Transverse colon (tissue), 4 donors: ENCODE results near the gene LYRM9. TPM values are rescaled to one million over a fixed set of nuclear protein-coding genes. Genes with fewer than 3 reads are reported as not detected.

Experiments
- DNase-seq: peaks from one replicate; pipeline ENCODE4 v3.0.0-alpha.2; 2019
- H3K27ac ChIP-seq, 4 donors: fragments of 200-600 bp; sonication (generic); 2 replicates each; pipeline ENCODE4 v1.5.1; 2016 to 2018; ENCODE audit warnings: inconsistent platforms in 4 of 4
- H3K27me3 ChIP-seq: fragments of 200-600 bp; sonication (generic); 2 replicates; pipeline ENCODE4 v1.5.1; 2017; ENCODE audit warnings: inconsistent platforms
- H3K36me3 ChIP-seq, 4 donors: fragments of 200-600 bp; sonication (generic); 2 replicates each; pipeline ENCODE4 v1.5.1; 2017 to 2019; ENCODE audit warnings: inconsistent platforms in 4 of 4
- H3K4me1 ChIP-seq, 4 donors: fragments of 200-600 bp; sonication (generic); 2 replicates each; pipeline ENCODE4 v1.5.1; 2017 to 2020; ENCODE audit warnings: inconsistent platforms in 4 of 4
- H3K4me3 ChIP-seq, 4 donors: fragments of 200-600 bp; sonication (generic); 1 replicate in 1 of 4; 2 replicates in 3 of 4; pipeline versions ENCODE4 v1.5.1 to v1.6.1; 2017 to 2019; ENCODE audit warnings: inconsistent platforms in 4 of 4
- H3K9me3 ChIP-seq, 2 donors: fragments of 200-600 bp; sonication (generic); 2 replicates each; pipeline ENCODE4 v1.5.1; 2017 to 2019; ENCODE audit warnings: inconsistent platforms in 2 of 2
- CTCF ChIP-seq, 5 experiments: fragments of 200-600 bp in 3 of 5; fragments of 450-650 bp in 2 of 5; sonication (generic) in 3 of 5; IDR thresholded peaks; 1 replicate in 2 of 5; 2 replicates in 3 of 5; pipeline ENCODE4 v1.5.1; 2016 to 2017; ENCODE audit warnings: antibody characterized with exemption in 5 of 5, inconsistent platforms in 3 of 5, mild to moderate bottlenecking in 2 of 5, moderate library complexity in 1 of 5
- EP300 ChIP-seq: sonication (generic); formaldehyde crosslinking; IDR thresholded peaks from one replicate; pipeline ENCODE4 v1.6.1; 2017; ENCODE audit warnings: antibody characterized with exemption, low read depth
- POLR2A ChIP-seq: fragments of 450-650 bp; IDR thresholded peaks from one replicate; pipeline ENCODE4 v1.6.1; 2016; ENCODE audit warnings: antibody characterized with exemption, mild to moderate bottlenecking, moderate library complexity
- POLR2AphosphoS5 ChIP-seq, 3 donors: sonication (generic); formaldehyde crosslinking; IDR thresholded peaks; one replicate each; pipeline ENCODE4 v1.6.1; 2016; ENCODE audit warnings: antibody characterized with exemption in 3 of 3
- WGBS, 2 donors: methylation state at CpG; one replicate each; pipeline ENCODE4 v1.1.5; 2018; ENCODE audit warnings: low coverage in 1 of 2; 5-methylcytosine and 5-hydroxymethylcytosine counted together
- in situ Hi-C, 4 donors: fragments of 200-750 bp; cut with MboI; loops; one replicate each; pipeline versions ENCODE4 v1.15.0 to v1.15.1; 2017; ENCODE audit warnings: low sequenced_read_pairs in 3 of 4, low pct_ligation_motif_present in 1 of 4, low pct_unique_long_range_greater_than_20kb in 1 of 4
- intact Hi-C: fragments of 100-400 bp; cut with DNase I; formaldehyde crosslinking; loops from one replicate; pipeline ENCODE4 v1.15.1; 2023; ENCODE audit warnings: low total_unique reads
- total RNA-seq, 4 donors: library from RNA; depleted of rRNA; stranded (reverse); fragments of >200 nt; gene quantifications; one replicate each; pipeline ENCODE4 v1.1.0, GENCODE V29; 2016

The LYRM9 gene
- total RNA-seq, 4 donors from 2014 or later = 2.6 to 33.0 (median 12.1) TPM

GRCh38 chr17:27858621-27859305, 34.4 kb downstream of the LYRM9 start:
- H3K9me3 ChIP-seq = no peaks in the 10 kb centered on the region
- no peak for DNase-seq
- in situ Hi-C loops (no loop called here), intact Hi-C loops (no loop called here)
- 95% methylated on average over 6 of the region's 6 CpGs; no CpG with 5 or more reads in 1 of the 2 donors for WGBS, 2 donors
- H3K4me1 ChIP-seq = peaks cover 0 to 2% (median 0%) of the 10 kb centered on the region in 4 donors
- no peaks in the 10 kb centered on the region for H3K27me3 ChIP-seq
- H3K27ac ChIP-seq = no peak overlapping the region
- no peak overlapping the region for H3K4me3 ChIP-seq
- no peaks in the 10 kb centered on the region for H3K36me3 ChIP-seq
- no peak for TF ChIP-seq POLR2AphosphoS5 (IDR thresholded peaks at IDR 0.05)
- TF ChIP-seq CTCF (IDR thresholded peaks at IDR 0.05) = no peak
- no peak for TF ChIP-seq POLR2A
- TF ChIP-seq EP300 = no peak

DNA sequence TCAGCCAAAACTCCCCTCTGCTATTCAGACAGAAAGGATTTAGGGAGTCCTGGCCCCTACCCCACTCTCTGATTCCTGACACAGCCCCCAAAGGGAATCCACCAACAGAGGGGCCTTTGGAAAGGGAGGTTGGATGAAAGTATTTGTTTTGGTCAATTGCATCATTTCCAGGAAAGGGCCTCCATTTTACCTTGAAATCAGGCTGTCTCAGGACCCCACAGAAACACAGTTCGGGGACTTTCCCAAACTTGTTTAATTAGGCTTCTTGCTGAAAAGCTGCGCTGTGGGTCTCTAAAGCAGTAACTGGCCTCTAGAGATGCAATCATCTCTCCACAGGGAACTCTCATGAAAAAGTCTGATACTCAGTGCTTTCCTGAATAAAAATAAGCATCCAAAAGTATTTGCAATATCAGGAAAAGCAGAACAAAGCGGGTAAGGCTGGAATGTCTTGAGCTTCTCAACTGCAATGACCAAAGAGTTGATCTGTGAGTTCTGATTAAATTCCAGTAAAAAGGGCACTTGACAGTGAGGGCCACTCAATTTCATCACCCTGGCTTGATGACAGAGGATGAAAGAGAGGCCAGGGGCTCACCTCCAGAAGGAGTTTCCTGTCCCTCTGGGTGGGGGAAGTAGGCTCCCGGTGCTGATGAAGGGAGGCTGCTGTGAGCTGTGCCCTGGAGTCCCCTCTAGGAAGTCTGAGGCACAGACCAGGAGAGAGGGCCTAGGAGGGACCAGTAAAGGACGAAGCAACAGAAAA, 36.3 kb downstream of the LYRM9 start:
- in situ Hi-C loops = no loop called here
- no peak overlapping the region for H3K27ac ChIP-seq
- H3K27me3 ChIP-seq = no peaks in the 10 kb centered on the region
- DNase-seq = no peak
- H3K4me1 ChIP-seq = peaks cover 0 to 8% (median 6%) of the 10 kb centered on the region in 4 donors
- no peaks in the 10 kb centered on the region for H3K36me3 ChIP-seq
- H3K9me3 ChIP-seq = no peaks in the 10 kb centered on the region
- WGBS, 2 donors = 60 to 80% methylated on average over 2 to 5 of the region's 5 CpGs
- TF ChIP-seq POLR2AphosphoS5 (IDR thresholded peaks at IDR 0.05) (no peak), EP300 (no peak), POLR2A (no peak), CTCF (IDR thresholded peaks at IDR 0.05) (no peak)
- no peak overlapping the region for H3K4me3 ChIP-seq
- intact Hi-C loops = no loop called here

- Histone ChIP-seq H3K9me3 (no peaks in the 10 kb centered on the region), H3K4me1 (peaks cover 0 to 8% (median 6%) of the 10 kb centered on the region in 4 donors), H3K27me3 (no peaks in the 10 kb centered on the region), H3K27ac (no peak overlapping the region), H3K4me3 (no peak overlapping the region), H3K36me3 (no peaks in the 10 kb centered on the region)
- intact Hi-C loops = no loop called here
- TF ChIP-seq POLR2A = no peak
- TF ChIP-seq CTCF (IDR thresholded peaks at IDR 0.05) = no peak
- TF ChIP-seq EP300 = no peak
- TF ChIP-seq POLR2AphosphoS5 (IDR thresholded peaks at IDR 0.05) = no peak
- peak; percentile 21 for DNase-seq
- 79 to 93% methylated on average over 2 to 3 of the region's 3 CpGs for WGBS, 2 donors
- in situ Hi-C loops = no loop called here
Measured at GRCh38 chr17:27855454-27855853, 37.7 kb downstream of the LYRM9 start.

DNA sequence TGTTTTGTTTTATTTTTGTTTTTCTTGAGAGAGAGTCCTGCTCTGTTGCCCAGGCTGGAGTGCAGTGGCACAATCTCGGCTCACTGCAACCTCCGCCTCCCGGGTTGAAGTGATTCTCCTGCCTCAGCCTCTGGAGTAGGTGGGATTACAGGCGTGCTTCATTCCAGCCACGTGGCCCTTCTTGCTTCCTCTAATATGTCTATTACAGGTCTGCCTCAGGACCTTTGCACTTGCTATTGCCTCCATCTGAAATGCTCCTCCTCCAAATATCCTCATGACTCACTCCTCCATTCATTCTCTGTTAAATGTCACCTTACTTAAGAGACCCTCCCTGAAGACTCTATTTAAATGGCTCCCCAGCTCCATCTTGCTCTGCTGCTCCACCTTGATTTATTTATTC, 39.0 kb downstream of the LYRM9 start:
- H3K27ac ChIP-seq = no peak overlapping the region
- WGBS, 2 donors = 50 to 80% methylated on average over 2 to 5 of the region's 5 CpGs
- in situ Hi-C loops = no loop called here
- H3K4me1 ChIP-seq = peaks cover 0 to 8% (median 6%) of the 10 kb centered on the region in 4 donors
- TF ChIP-seq POLR2A (no peak), CTCF (IDR thresholded peaks at IDR 0.05) (no peak), EP300 (no peak)
- H3K27me3 ChIP-seq = no peaks in the 10 kb centered on the region
- no peaks in the 10 kb centered on the region for H3K36me3 ChIP-seq
- intact Hi-C loops = no loop called here
- DNase-seq = no peak
- no peaks in the 10 kb centered on the region for H3K9me3 ChIP-seq
- no peak overlapping the region for H3K4me3 ChIP-seq
